ENCODE measurements around the gene DIPK1B.

- TF ChIP-seq CTCF (IDR thresholded peaks at IDR 0.05), result no peak
- TF ChIP-seq REST (IDR thresholded peaks at IDR 0.05; ENCODE audit: low read depth, low read length), result no peak
- no peak for TF ChIP-seq EP300 (IDR thresholded peaks at IDR 0.05; ENCODE audit: borderline replicate concordance in 1 of 2, low read depth in 1 of 2, low read length in 1 of 2)
- no peak for TF ChIP-seq TAF1 (IDR thresholded peaks at IDR 0.05; ENCODE audit: borderline replicate concordance, low read depth, low read length)
- no peak for TF ChIP-seq RCOR1 (IDR thresholded peaks at IDR 0.05; ENCODE audit: low read length)
- TF ChIP-seq USF2 (IDR thresholded peaks at IDR 0.05; ENCODE audit: borderline replicate concordance, low read depth, low read length), result no peak
- no peak for TF ChIP-seq SMC3 (IDR thresholded peaks at IDR 0.05; ENCODE audit: low read depth, low read length)
- no peak for TF ChIP-seq TCF12 (IDR thresholded peaks at IDR 0.05)
Observed at GRCh38 chr9:136705564-136705963, 6.8 kb upstream of the DIPK1B start.

Data from SK-N-SH (cell line).